HG03103 (cell line): ENCODE data around the gene FAM90A1.
"Not testable (repeated sequence)": the region's sequence is repeated elsewhere in the genome, so short reads cannot be mapped to it uniquely, and the experiment has no call there.

Experiments used
- ATAC-seq: cut with Tn5 transposase; IDR thresholded peaks from one replicate; pipeline ENCODE4 v1.9.1; 2021; ENCODE audit warnings: low read depth; ENCODE audit not compliant: unreplicated experiment

Gene FAM90A1

DNA sequence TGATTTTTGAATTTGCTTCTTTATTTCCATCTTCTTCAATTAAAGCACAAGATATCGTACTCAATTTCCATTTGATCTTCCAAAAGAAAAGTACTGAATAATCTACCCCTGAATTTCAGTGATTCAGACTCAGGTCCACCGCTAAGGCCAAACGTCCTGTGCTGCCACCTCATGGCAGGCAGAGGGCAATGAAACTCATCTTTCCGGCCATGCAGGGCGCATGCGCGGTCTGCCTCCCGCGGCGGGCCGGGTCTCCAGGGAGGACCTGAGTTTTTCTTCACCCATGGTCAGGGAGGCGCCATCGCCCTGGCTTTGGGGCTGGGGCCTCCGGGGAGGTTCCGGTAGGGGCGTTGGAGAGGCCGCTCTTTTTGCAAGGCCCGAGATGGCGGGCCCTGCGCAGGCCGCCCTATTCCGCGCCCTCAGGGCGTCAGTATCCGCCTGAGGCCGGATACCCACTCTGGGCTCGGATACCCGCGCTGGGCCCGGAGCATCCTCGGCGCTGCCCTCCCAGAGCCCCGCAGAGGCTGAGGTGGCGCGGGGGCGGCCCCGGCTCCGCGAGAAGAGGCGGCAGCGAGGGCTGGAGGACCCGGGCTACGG, 47.3 kb downstream of the FAM90A1 start:
- ATAC-seq: not testable (repeated sequence)

DNA sequence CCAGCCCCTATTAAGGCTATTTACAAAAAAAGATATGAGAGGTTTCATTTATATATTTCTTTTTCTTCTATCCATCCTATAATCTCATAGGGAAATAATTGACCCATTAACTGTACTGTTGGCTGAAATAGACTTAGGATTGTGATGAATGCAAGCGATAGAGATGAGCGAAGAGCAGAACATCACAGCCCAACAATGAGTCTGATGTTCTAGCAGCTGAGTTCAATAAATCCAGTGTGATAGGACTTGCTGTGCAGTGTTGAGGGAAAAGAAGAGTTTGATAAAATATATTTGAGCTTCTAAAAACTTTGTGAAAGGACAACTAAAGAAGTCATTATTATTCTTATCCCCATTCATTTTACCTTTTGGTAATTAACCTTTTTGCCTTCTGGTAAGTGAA, 54.5 kb downstream of the FAM90A1 start:
- ATAC-seq: not testable (repeated sequence)
